Left lung (tissue), 10 donors: ENCODE results near the gene FOXA3. TPM values are rescaled to one million over a fixed set of nuclear protein-coding genes. Genes with fewer than 3 reads are reported as not detected.

Experiments
- ATAC-seq: fragments of 200-7000 bp; cut with Tn5 transposase; one replicate; pipeline ENCODE4 v1.9.1; 2020; ENCODE audit warnings: moderate library complexity
- DNase-seq, 4 donors: peaks; one replicate each; pipeline ENCODE4 v3.0.0-alpha.2; 2013 to 2020
- H3K27ac ChIP-seq, 2 donors: fragments of 200-600 bp; sonication (generic) in 1 of 2; one replicate each; pipeline versions ENCODE4 v1.5.0 to v1.8.0; 2020 to 2021
- H3K27me3 ChIP-seq, 2 donors: fragments of 200-600 bp; sonication (generic) in 1 of 2; one replicate each; pipeline versions ENCODE4 v1.5.0 to v1.8.0; 2020 to 2021
- H3K36me3 ChIP-seq, 2 donors: fragments of 200-600 bp; sonication (generic) in 1 of 2; one replicate each; pipeline versions ENCODE4 v1.5.0 to v1.8.0; 2020 to 2021
- H3K4me1 ChIP-seq, 2 donors: fragments of 200-600 bp; one replicate each; pipeline ENCODE4 v1.8.0; 2021
- H3K4me3 ChIP-seq, 2 donors: fragments of 200-600 bp; sonication (generic) in 1 of 2; one replicate each; pipeline versions ENCODE4 v1.5.0 to v1.8.0; 2020 to 2021; ENCODE audit warnings: mild to moderate bottlenecking in 1 of 2
- H3K9me3 ChIP-seq, 2 donors: fragments of 200-600 bp; sonication (generic) in 1 of 2; one replicate each; pipeline versions ENCODE4 v1.5.0 to v1.8.0; 2020 to 2021
- CTCF ChIP-seq, 2 donors: fragments of 200-600 bp; sonication (generic) in 1 of 2; IDR thresholded peaks; one replicate each; pipeline versions ENCODE4 v1.5.0 to v1.8.0; 2021; ENCODE audit warnings: antibody characterized with exemption in 2 of 2
- intact Hi-C, 2 donors: fragments of 100-400 bp; cut with DNase I; formaldehyde crosslinking; loops; one replicate each; pipeline versions ENCODE4 v1.11.2 to v1.14.2; 2022
- polyA plus RNA-seq, 6 donors: library from polyadenylated mRNA; unstranded; fragments of 120-200 nt; gene quantifications; one replicate each; pipeline ENCODE4 v1.2.1, GENCODE V29; 2013; ENCODE audit not compliant: insufficient read length in 6 of 6
- total RNA-seq, 2 donors: library from RNA; stranded (reverse); fragmentation: NEBNext Ultra II Directional; extraction: Animal tissue kit (Norgen Biotek cat#: 25700); gene quantifications; one replicate each; pipeline ENCODE4 v1.2.1, GENCODE V29; 2021
- donor health status: DM: no; HTN: yes; CAD: no.
- donor health status: DM: no; HTN: no; CAD: no.

The FOXA3 gene
- total and polyA plus RNA-seq, 8 donors = 0.45 to 3.1 (median 1.6) TPM

GRCh38 chr19:45862564-45863334 is 1.4 kb upstream of the FOXA3 start, which contains the start of gene SYMPK:
SYMPK (minus strand) TSS chr19:45863147; CDS start chr19:45854495, 8,652 bp downstream.
- peaks cover 13 to 39% of the 10 kb centered on the region in 2 donors for H3K27me3 ChIP-seq
- DNase-seq (peak; percentile 98 to 100 (median 99)), ATAC-seq (peak; percentile 96)
- no peaks in the 10 kb centered on the region for H3K9me3 ChIP-seq
- H3K4me3 ChIP-seq = peak within 1 kb of the TSS; percentile 84 to 98
- TF ChIP-seq CTCF (IDR thresholded peaks at IDR 0.05) = no peak
- intact Hi-C loops = no loop called here
- peaks cover 5 to 33% of the 10 kb centered on the region in 2 donors for H3K4me1 ChIP-seq
- peak within 1 kb of the TSS; percentile 92 to 93 for H3K27ac ChIP-seq
- peaks cover 0 to 32% of the 10 kb centered on the region in 2 donors for H3K36me3 ChIP-seq

GRCh38 chr19:45863335-45863839 is 739 bp upstream of the FOXA3 start:
- Histone ChIP-seq H3K4me3 (peak overlapping the region; percentile 84 to 98), H3K27ac (no peak overlapping the region), H3K36me3 (peaks cover 0 to 26% of the 10 kb centered on the region in 2 donors), H3K4me1 (peaks cover 5 to 33% of the 10 kb centered on the region in 2 donors), H3K9me3 (no peaks in the 10 kb centered on the region), H3K27me3 (peaks cover 13 to 39% of the 10 kb centered on the region in 2 donors)
- intact Hi-C loops = no loop called here
- DNase-seq (peak in 1 of 4 donors; percentile 74), ATAC-seq (no peak)
- TF ChIP-seq CTCF (IDR thresholded peaks at IDR 0.05) = no peak

GRCh38 chr19:45864629-45865082 is 530 bp downstream of the FOXA3 start:
- Histone ChIP-seq H3K4me3 (peak overlapping the region in 1 of 2 donors; percentile 98), H3K9me3 (no peaks in the 10 kb centered on the region), H3K36me3 (peaks cover 0 to 16% of the 10 kb centered on the region in 2 donors), H3K4me1 (peaks cover 5 to 33% of the 10 kb centered on the region in 2 donors), H3K27me3 (peaks cover 13 to 39% of the 10 kb centered on the region in 2 donors), H3K27ac (no peak overlapping the region)
- ATAC-seq = no peak
- TF ChIP-seq CTCF (IDR thresholded peaks at IDR 0.05) = no peak
- peak in 1 of 4 donors; percentile 6 for DNase-seq
- intact Hi-C loops = no loop called here

- peaks cover 0 to 9% of the 10 kb centered on the region in 2 donors for H3K36me3 ChIP-seq
- H3K27ac ChIP-seq = no peak overlapping the region
- ATAC-seq (no peak), DNase-seq (peak in 1 of 4 donors; percentile 60)
- no peaks in the 10 kb centered on the region for H3K9me3 ChIP-seq
- peaks cover 13 to 39% of the 10 kb centered on the region in 2 donors for H3K27me3 ChIP-seq
- no peak overlapping the region for H3K4me3 ChIP-seq
- H3K4me1 ChIP-seq = peaks cover 5 to 33% of the 10 kb centered on the region in 2 donors
- intact Hi-C loops = no loop called here
- no peak for TF ChIP-seq CTCF (IDR thresholded peaks at IDR 0.05)
Observed at GRCh38 chr19:45865269-45865948, 1.3 kb downstream of the FOXA3 start.
